ENCODE data around the gene CNEP1R1. TPM values are rescaled to one million over a fixed set of nuclear protein-coding genes. Genes with fewer than 3 reads are reported as not detected.

The CNEP1R1 gene
- total RNA-seq, 1 experiment from 2014 or later, result 18.5 TPM

DNA sequence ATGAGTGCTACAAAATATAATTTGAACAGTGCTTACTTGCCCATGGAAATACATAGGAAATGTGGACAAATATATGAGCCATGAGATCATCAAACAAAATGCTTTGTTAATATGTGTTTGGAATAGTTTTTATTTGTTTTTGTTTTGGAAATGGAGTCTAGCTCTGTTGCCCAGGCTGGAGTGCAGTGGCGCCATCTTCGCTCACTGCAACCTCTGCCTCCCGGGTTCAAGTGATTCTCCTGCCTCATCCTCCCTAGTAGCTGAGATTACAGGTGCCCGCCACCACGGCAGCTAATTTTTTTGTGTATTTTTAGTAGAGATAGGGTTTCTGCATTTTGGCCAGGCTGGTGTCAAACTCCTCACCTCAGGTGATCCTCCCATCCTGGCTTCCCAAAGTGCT lies 2.8 kb downstream of the CNEP1R1 start:
- Histone ChIP-seq H4K91ac (ENCODE audit: insufficient read length, low read depth, low read length) (no peak overlapping the region), H4K20me1 (ENCODE audit: control insufficient read depth, insufficient read depth, insufficient read length) (no peaks in the 10 kb centered on the region), H3K4me1 (ENCODE audit: insufficient read depth, low read length) (no peaks in the 10 kb centered on the region), H3K79me2 (ENCODE audit: insufficient read depth, low read length) (peaks cover 6% of the 10 kb centered on the region; the same call in 1 of the 2 replicates), H3K56ac (ENCODE audit: insufficient read length, low read depth, low read length) (no peak overlapping the region), H2AFZ (ENCODE audit: low read length) (no peak overlapping the region), H3K23ac (ENCODE audit: insufficient read length, low read depth, low read length) (no peak overlapping the region), H3K9me3 (ENCODE audit: control insufficient read depth, low read depth, low read length) (no peaks in the 10 kb centered on the region), H2BK12ac (ENCODE audit: insufficient read length, low read depth, low read length) (no peak overlapping the region), H2BK120ac (ENCODE audit: low read depth, low read length, poor library complexity, severe bottlenecking) (no peak overlapping the region), H3K4ac (ENCODE audit: low read depth, low read length) (no peak overlapping the region), H2BK15ac (ENCODE audit: low read depth, low read length) (no peak overlapping the region), H3K9ac (ENCODE audit: extremely low read depth, insufficient read length, low read length) (no peak overlapping the region), H3K4me2 (ENCODE audit: insufficient read depth, insufficient read length, low read length) (no peak overlapping the region), H2BK20ac (ENCODE audit: low read depth, low read length, poor library complexity, severe bottlenecking) (no peak overlapping the region), H3K14ac (ENCODE audit: insufficient read depth, low read length) (no peak overlapping the region), H3K79me1 (ENCODE audit: insufficient read depth, low read depth, low read length, poor library complexity, severe bottlenecking) (no peaks in the 10 kb centered on the region), H4K5ac (ENCODE audit: insufficient read length, low read depth, low read length) (no peak overlapping the region), H2AK5ac (ENCODE audit: insufficient read length, low read length) (no peak overlapping the region), H3K18ac (ENCODE audit: insufficient read length, low read depth, low read length) (no peak overlapping the region), H3K27me3 (ENCODE audit: insufficient read depth, low read length) (no peaks in the 10 kb centered on the region), H3T11ph (ENCODE audit: low read length) (no peak overlapping the region), H3K27ac (ENCODE audit: insufficient read length, low read depth, low read length) (no peak overlapping the region), H3K23me2 (ENCODE audit: insufficient read length, low read depth, low read length, poor library complexity, severe bottlenecking) (peaks cover 5% of the 10 kb centered on the region), H2BK5ac (ENCODE audit: insufficient read length, low read length) (no peak overlapping the region), H4K8ac (replicated peaks; ENCODE audit: insufficient read length, low read depth, low read length) (no peak overlapping the region)
- H3K27ac Mint-ChIP-seq, result no peak overlapping the region
- no CpG with 5 or more reads among the region's 5 CpGs for WGBS (ENCODE audit: extremely low coverage, insufficient read length, low lambda C conversion rate)
- DNase-seq, result no peak
- no peak overlapping the region for H3K4me3 Mint-ChIP-seq
- peaks cover 8 to 10% of the 10 kb centered on the region in 2 experiments for H3K4me1 Mint-ChIP-seq
- no peaks in the 10 kb centered on the region for H3K9me3 Mint-ChIP-seq
- no peaks in the 10 kb centered on the region; the same call in 1 of the 2 replicates for H3K27me3 Mint-ChIP-seq (ENCODE audit: low read depth)
- peaks cover 8 to 36% (median 24%) of the 10 kb centered on the region in 3 experiments; a peak in 6 of 7 replicates for H3K36me3 Mint-ChIP-seq (ENCODE audit: insufficient read depth in 1 of 3, low read depth in 3 of 3)
- TF ChIP-seq, protein P1, sequence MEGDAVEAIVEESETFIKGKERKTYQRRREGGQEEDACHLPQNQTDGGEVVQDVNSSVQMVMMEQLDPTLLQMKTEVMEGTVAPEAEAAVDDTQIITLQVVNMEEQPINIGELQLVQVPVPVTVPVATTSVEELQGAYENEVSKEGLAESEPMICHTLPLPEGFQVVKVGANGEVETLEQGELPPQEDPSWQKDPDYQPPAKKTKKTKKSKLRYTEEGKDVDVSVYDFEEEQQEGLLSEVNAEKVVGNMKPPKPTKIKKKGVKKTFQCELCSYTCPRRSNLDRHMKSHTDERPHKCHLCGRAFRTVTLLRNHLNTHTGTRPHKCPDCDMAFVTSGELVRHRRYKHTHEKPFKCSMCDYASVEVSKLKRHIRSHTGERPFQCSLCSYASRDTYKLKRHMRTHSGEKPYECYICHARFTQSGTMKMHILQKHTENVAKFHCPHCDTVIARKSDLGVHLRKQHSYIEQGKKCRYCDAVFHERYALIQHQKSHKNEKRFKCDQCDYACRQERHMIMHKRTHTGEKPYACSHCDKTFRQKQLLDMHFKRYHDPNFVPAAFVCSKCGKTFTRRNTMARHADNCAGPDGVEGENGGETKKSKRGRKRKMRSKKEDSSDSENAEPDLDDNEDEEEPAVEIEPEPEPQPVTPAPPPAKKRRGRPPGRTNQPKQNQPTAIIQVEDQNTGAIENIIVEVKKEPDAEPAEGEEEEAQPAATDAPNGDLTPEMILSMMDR (conservative IDR thresholded peaks at IDR 0.05), result no peak

Measured in H9 (cell line).